Mucosa of rectum (tissue), 2 donors: ENCODE results near the gene PLAAT2.
"Not testable (repeated sequence)": the region's sequence is repeated elsewhere in the genome, so short reads cannot be mapped to it uniquely, and the experiment has no call there.

Experiments
- H3K27ac ChIP-seq, 2 donors: one replicate each; pipeline ENCODE4 v1.7.0; 2013; ENCODE audit warnings: inconsistent platforms in 2 of 2, low read depth in 2 of 2, low read length in 2 of 2
- H3K27me3 ChIP-seq, 2 donors: one replicate each; pipeline ENCODE4 v1.7.0; 2013; ENCODE audit warnings: low read length in 2 of 2; ENCODE audit not compliant: control insufficient read depth in 2 of 2, insufficient read depth in 2 of 2
- H3K36me3 ChIP-seq, 2 donors: one replicate each; pipeline ENCODE4 v1.7.0; 2013; ENCODE audit warnings: low read length in 2 of 2; ENCODE audit not compliant: control insufficient read depth in 2 of 2, insufficient read depth in 2 of 2
- H3K4me1 ChIP-seq, 2 donors: one replicate each; pipeline ENCODE4 v1.7.0; 2013; ENCODE audit warnings: low read length in 2 of 2, mild to moderate bottlenecking in 1 of 2; ENCODE audit not compliant: control insufficient read depth in 2 of 2, insufficient read depth in 2 of 2
- H3K4me3 ChIP-seq, 2 donors: one replicate each; pipeline ENCODE4 v1.7.0; 2013; ENCODE audit warnings: low read length in 2 of 2
- H3K9ac ChIP-seq, 2 donors: one replicate each; pipeline ENCODE4 v1.7.0; 2013; ENCODE audit warnings: low read length in 2 of 2, low read depth in 1 of 2, mild to moderate bottlenecking in 1 of 2
- H3K9me3 ChIP-seq, 2 donors: one replicate each; pipeline ENCODE4 v1.7.0; 2013; ENCODE audit warnings: low read length in 2 of 2; ENCODE audit not compliant: control insufficient read depth in 2 of 2
- donor health status: healthy.
- donor health status: Normal muscosa, but diverticular disease.

PLAAT2 gene

DNA sequence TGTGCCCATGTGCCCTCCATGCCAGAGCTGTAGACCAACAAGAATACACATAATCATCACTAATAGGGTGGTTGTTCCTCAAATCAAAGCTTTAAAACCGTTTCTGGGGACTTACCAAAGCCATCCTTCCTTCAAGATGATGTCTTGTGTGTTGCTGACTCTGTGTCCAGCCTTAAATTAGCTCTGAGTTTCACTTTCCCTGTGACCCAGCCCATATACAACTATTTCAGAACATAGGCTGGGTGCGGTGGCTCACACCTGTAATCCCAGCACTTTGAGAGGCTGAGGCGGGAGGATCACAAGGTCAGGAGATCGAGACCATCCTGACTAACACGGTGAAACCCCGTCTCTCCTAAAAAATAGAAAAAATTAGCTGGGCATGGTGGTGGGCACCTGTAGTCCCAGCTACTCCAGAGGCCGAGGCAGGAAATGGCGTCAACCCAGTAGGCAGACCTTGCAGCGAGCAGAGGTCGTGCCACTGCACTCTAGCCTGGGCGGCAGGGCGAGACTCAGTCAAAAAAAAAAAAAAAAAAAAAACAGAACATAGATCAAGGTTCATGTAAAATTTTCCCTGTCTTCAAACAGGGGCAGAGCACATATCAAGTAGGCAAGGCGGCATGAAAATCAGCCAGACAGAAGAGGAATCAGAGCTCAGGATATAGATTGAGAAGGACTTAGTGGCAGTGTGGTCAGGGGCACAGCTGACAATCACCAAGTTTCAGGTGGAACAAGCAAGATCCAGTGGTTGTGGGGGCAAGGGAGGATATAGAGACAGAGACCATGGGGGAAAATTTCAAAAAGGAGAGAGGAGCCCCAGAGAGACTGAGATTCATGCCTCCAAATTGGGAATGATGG lies at the start of gene PLAAT2:
Gene PLAAT2 (minus strand): TSS at position 179 of the 855 bp plus-strand sequence. CDS start 55 bp downstream, at position 124.
- Histone ChIP-seq H3K27me3 (no peaks in the 10 kb centered on the region), H3K9ac (peak within 1 kb of the TSS in 1 of 2 donors; percentile 39), H3K9me3 (no peaks in the 10 kb centered on the region), H3K36me3 (no peaks in the 10 kb centered on the region), H3K4me3 (peak within 1 kb of the TSS; percentile 8 to 20), H3K27ac (peak within 1 kb of the TSS; percentile 98 to 99), H3K4me1 (peaks cover 31 to 54% of the 10 kb centered on the region in 2 donors)

GRCh38 chr11:63612181-63612580 lies 49.0 kb upstream of the PLAAT2 start:
- no peak overlapping the region for H3K4me3 ChIP-seq
- H3K9me3 ChIP-seq: no peaks in the 10 kb centered on the region
- H3K4me1 ChIP-seq: peaks cover 7 to 12% of the 10 kb centered on the region in 2 donors
- no peaks in the 10 kb centered on the region for H3K27me3 ChIP-seq
- H3K36me3 ChIP-seq: no peaks in the 10 kb centered on the region
- no peak overlapping the region for H3K9ac ChIP-seq
- no peak overlapping the region for H3K27ac ChIP-seq

GRCh38 chr11:63611395-63611747 lies 48.2 kb upstream of the PLAAT2 start:
- H3K27me3 ChIP-seq: no peaks in the 10 kb centered on the region
- H3K4me3 ChIP-seq: no peak overlapping the region
- no peaks in the 10 kb centered on the region for H3K9me3 ChIP-seq
- no peak overlapping the region for H3K27ac ChIP-seq
- peaks cover 7 to 12% of the 10 kb centered on the region in 2 donors for H3K4me1 ChIP-seq
- H3K9ac ChIP-seq: no peak overlapping the region
- H3K36me3 ChIP-seq: no peaks in the 10 kb centered on the region

- Histone ChIP-seq H3K9ac (no peak overlapping the region), H3K9me3 (no peaks in the 10 kb centered on the region), H3K4me3 (no peak overlapping the region), H3K4me1 (peaks cover 7 to 12% of the 10 kb centered on the region in 2 donors), H3K27ac (no peak overlapping the region), H3K36me3 (no peaks in the 10 kb centered on the region), H3K27me3 (no peaks in the 10 kb centered on the region)
Measured at GRCh38 chr11:63610604-63611394, 47.6 kb upstream of the PLAAT2 start.

GRCh38 chr11:63609971-63610580 lies 46.9 kb upstream of the PLAAT2 start:
- no peaks in the 10 kb centered on the region for H3K36me3 ChIP-seq
- H3K27ac ChIP-seq: peak overlapping the region in 1 of 2 donors; percentile 13
- H3K4me1 ChIP-seq: peaks cover 7 to 12% of the 10 kb centered on the region in 2 donors
- H3K4me3 ChIP-seq: no peak overlapping the region
- no peaks in the 10 kb centered on the region for H3K9me3 ChIP-seq
- H3K27me3 ChIP-seq: no peaks in the 10 kb centered on the region
- H3K9ac ChIP-seq: no peak overlapping the region

DNA sequence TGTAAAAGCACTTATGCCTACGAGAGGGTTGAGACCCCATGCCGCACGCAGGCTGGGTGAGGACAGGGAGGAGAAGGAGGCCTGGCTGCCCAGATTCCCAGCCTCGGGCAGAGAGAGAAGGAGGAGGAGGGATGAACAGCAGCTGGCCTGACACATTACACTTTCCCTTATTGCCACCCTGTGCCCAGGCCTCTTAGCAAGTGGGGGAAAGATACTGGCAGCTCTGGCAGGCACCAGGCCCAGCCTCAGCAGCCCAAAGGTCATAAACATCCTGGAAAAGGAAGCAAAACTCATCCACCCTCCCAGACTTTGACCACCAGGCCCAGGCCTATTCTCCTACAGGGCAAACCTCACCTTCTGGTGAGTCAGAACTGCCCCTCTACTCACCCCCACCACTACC lies 46.4 kb upstream of the PLAAT2 start:
- H3K9ac ChIP-seq: no peak overlapping the region
- H3K4me1 ChIP-seq: peaks cover 7 to 12% of the 10 kb centered on the region in 2 donors
- H3K9me3 ChIP-seq: no peaks in the 10 kb centered on the region
- H3K27me3 ChIP-seq: no peaks in the 10 kb centered on the region
- no peaks in the 10 kb centered on the region for H3K36me3 ChIP-seq
- H3K4me3 ChIP-seq: no peak overlapping the region
- peak overlapping the region in 1 of 2 donors; percentile 9 for H3K27ac ChIP-seq

DNA sequence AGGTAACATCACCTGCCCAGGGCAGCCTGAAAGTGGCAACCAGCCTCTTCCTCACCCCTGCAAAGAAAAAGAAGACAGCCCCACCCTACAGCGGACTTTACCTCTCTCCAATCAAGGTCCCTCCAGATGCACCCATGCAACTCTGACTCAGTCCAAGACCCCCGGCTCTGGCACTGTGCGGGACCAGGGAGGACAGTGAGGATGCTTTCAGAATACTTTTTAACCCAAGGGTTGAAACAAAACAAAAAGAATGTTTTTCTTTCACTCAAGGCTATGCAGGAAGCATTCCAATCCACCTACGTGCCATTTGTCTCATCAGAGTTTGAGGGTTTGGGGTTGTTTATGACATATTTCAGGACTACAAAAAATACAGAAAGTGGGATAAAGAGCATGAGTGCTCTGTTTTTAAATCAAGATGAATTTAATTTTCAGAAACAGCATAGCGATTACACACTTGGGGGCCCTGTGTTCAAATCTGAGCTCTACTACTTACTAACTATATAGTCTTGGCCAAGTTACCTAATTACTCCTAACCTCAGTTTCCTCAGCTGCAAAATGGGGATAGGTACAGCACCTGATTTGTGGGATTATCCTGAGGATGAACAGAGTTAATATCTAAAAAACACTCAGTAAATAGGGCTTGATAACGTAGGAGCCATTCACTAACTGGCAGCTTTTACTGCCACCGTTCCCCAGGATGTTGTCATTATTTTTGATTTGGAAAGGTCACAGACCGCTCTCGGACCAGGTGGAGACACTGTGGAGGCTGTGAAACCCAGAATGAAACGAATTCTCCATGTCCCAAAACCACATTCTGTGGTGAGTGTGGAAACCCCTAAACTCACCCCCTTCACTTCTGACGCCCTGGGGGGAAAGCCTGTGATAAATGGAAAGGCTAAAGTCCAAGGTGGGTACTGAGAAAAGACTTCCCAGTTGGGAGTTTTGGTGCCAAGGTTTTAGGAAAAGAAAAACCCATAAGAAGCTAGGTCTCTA lies 45.5 kb upstream of the PLAAT2 start:
- no peak overlapping the region for H3K9ac ChIP-seq
- H3K27me3 ChIP-seq: no peaks in the 10 kb centered on the region
- peaks cover 7 to 12% of the 10 kb centered on the region in 2 donors for H3K4me1 ChIP-seq
- H3K4me3 ChIP-seq: no peak overlapping the region
- no peaks in the 10 kb centered on the region for H3K9me3 ChIP-seq
- no peaks in the 10 kb centered on the region for H3K36me3 ChIP-seq
- H3K27ac ChIP-seq: no peak overlapping the region

GRCh38 chr11:63603180-63603518 lies 40.0 kb upstream of the PLAAT2 start:
- Histone ChIP-seq H3K36me3 (no peaks in the 10 kb centered on the region), H3K9me3 (no peaks in the 10 kb centered on the region), H3K4me1 (no peaks in the 10 kb centered on the region), H3K27me3 (no peaks in the 10 kb centered on the region), H3K27ac (no peak overlapping the region), H3K9ac (no peak overlapping the region), H3K4me3 (no peak overlapping the region)

- not testable (repeated sequence) for H3K4me3 ChIP-seq, H3K9me3 ChIP-seq, H3K36me3 ChIP-seq, H3K27ac ChIP-seq, H3K9ac ChIP-seq, H3K27me3 ChIP-seq, H3K4me1 ChIP-seq
Measured at GRCh38 chr11:63602290-63603179, 39.4 kb upstream of the PLAAT2 start.
